ENCODE measurements around the gene PRKCE. TPM values are rescaled to one million over a fixed set of nuclear protein-coding genes. Genes with fewer than 3 reads are reported as not detected.

Gene PRKCE
- total RNA-seq, 1 experiment from 2014 or later = 2.4 TPM

GRCh38 chr2:46181789-46182530 is 530.5 kb downstream of the PRKCE start:
- ChIA-PET POLR2A (ENCODE audit: low non-redundant PET) (no interaction called here), CTCF (no interaction called here)
- no peak overlapping the region for H3K27ac ChIP-seq (ENCODE audit: low read depth, low read length, poor library complexity, severe bottlenecking)
- no peaks in the 10 kb centered on the region for H3K27me3 ChIP-seq (replicated peaks; ENCODE audit: insufficient read depth, low read depth, low read length, poor library complexity)
- BruUV-seq (replicated peaks) = no TSS peak
- H3K9me3 ChIP-seq (ENCODE audit: low read depth, low read length, poor library complexity, severe bottlenecking) = no peaks in the 10 kb centered on the region
- no peaks in the 10 kb centered on the region for H3K36me3 ChIP-seq (ENCODE audit: insufficient read depth, low read length, poor library complexity, severe bottlenecking)
- no peak for DNase-seq (ENCODE audit: low spot score)
- no peak for TF ChIP-seq CTCF (conservative IDR thresholded peaks at IDR 0.05; ENCODE audit: low read depth, low read length)
- H3K4me1 ChIP-seq (ENCODE audit: insufficient read depth, low read length, poor library complexity, severe bottlenecking) = no peaks in the 10 kb centered on the region
- no peak overlapping the region for H3K4me3 ChIP-seq (ENCODE audit: low read depth, low read length, poor library complexity, severe bottlenecking)
- intact Hi-C loops (cut with micrococcal nuclease; ENCODE audit: unreplicated experiment) = no loop called here

GRCh38 chr2:46183426-46183825 is 532.0 kb downstream of the PRKCE start:
- no TSS peak for BruUV-seq (replicated peaks)
- TF ChIP-seq EZH2 (IDR thresholded peaks at IDR 0.05; ENCODE audit: borderline replicate concordance, low read depth, low read length, poor library complexity, severe bottlenecking) (no peak), CTCF (conservative IDR thresholded peaks at IDR 0.05; ENCODE audit: low read depth, low read length) (no peak)
- intact Hi-C loops (cut with micrococcal nuclease; ENCODE audit: unreplicated experiment) = no loop called here
- ChIA-PET CTCF (no interaction called here), POLR2A (ENCODE audit: low non-redundant PET) (no interaction called here)
- Histone ChIP-seq H3K27ac (ENCODE audit: low read depth, low read length, poor library complexity, severe bottlenecking) (no peak overlapping the region), H3K36me3 (ENCODE audit: insufficient read depth, low read length, poor library complexity, severe bottlenecking) (no peaks in the 10 kb centered on the region), H3K27me3 (replicated peaks; ENCODE audit: insufficient read depth, low read depth, low read length, poor library complexity) (no peaks in the 10 kb centered on the region), H3K9me3 (ENCODE audit: low read depth, low read length, poor library complexity, severe bottlenecking) (no peaks in the 10 kb centered on the region), H3K4me3 (ENCODE audit: low read depth, low read length, poor library complexity, severe bottlenecking) (no peak overlapping the region), H3K4me1 (ENCODE audit: insufficient read depth, low read length, poor library complexity, severe bottlenecking) (peaks cover 4% of the 10 kb centered on the region)
- DNase-seq (ENCODE audit: low spot score) = no peak

- Histone ChIP-seq H3K27me3 (replicated peaks; ENCODE audit: insufficient read depth, low read depth, low read length, poor library complexity) (no peaks in the 10 kb centered on the region), H3K9me3 (ENCODE audit: low read depth, low read length, poor library complexity, severe bottlenecking) (no peaks in the 10 kb centered on the region), H3K4me3 (ENCODE audit: low read depth, low read length, poor library complexity, severe bottlenecking) (no peak overlapping the region), H3K27ac (ENCODE audit: low read depth, low read length, poor library complexity, severe bottlenecking) (no peak overlapping the region), H3K36me3 (ENCODE audit: insufficient read depth, low read length, poor library complexity, severe bottlenecking) (no peaks in the 10 kb centered on the region), H3K4me1 (ENCODE audit: insufficient read depth, low read length, poor library complexity, severe bottlenecking) (peaks cover 4% of the 10 kb centered on the region)
- POLR2A ChIA-PET (ENCODE audit: low non-redundant PET) = no interaction called here
- no TSS peak for BruUV-seq (replicated peaks)
- intact Hi-C loops (cut with micrococcal nuclease; ENCODE audit: unreplicated experiment) = no loop called here
- CTCF ChIA-PET = no interaction called here
- peak; percentile 21; the same call in 1 of the 2 replicates for TF ChIP-seq CTCF (conservative IDR thresholded peaks at IDR 0.05; ENCODE audit: low read depth, low read length)
- TF ChIP-seq EZH2 (IDR thresholded peaks at IDR 0.05; ENCODE audit: borderline replicate concordance, low read depth, low read length, poor library complexity, severe bottlenecking) = no peak
- no peak for DNase-seq (ENCODE audit: low spot score)
Measured at GRCh38 chr2:46184794-46185583, 533.5 kb downstream of the PRKCE start.
